HEK293 (cell line): ENCODE data around the gene PRKCG.

Source experiments
- GLIS1 ChIP-seq: fragments of 450-650 bp; formaldehyde crosslinking; IDR thresholded peaks from 2 replicates; pipeline ENCODE4 v1.5.1; 2016; ENCODE audit warnings: missing biosample characterization, missing genetic modification characterization
- HOXA7 ChIP-seq: sonication (generic); formaldehyde crosslinking; IDR thresholded peaks from 2 replicates; pipeline ENCODE4 v1.8.1; 2022; ENCODE audit warnings: missing genetic modification reagents, borderline replicate concordance
- OVOL3 ChIP-seq: fragments of 450-650 bp; formaldehyde crosslinking; IDR thresholded peaks from 2 replicates; pipeline ENCODE4 v1.5.1; 2016; ENCODE audit warnings: missing biosample characterization, missing genetic modification characterization
- REPIN1 ChIP-seq: fragments of 450-650 bp; formaldehyde crosslinking; IDR thresholded peaks from 2 replicates; pipeline ENCODE4 v1.5.1; 2017; ENCODE audit warnings: missing biosample characterization, missing genetic modification characterization, low read depth
- SP3 ChIP-seq: fragments of 450-650 bp; formaldehyde crosslinking; IDR thresholded peaks from 2 replicates; pipeline ENCODE4 v1.5.1; 2016; ENCODE audit warnings: missing biosample characterization, missing genetic modification characterization
- ZFP37 ChIP-seq: fragments of 450-650 bp; formaldehyde crosslinking; IDR thresholded peaks from 2 replicates; pipeline ENCODE4 v1.5.1; 2016; ENCODE audit warnings: missing biosample characterization, missing genetic modification characterization
- ZNF140 ChIP-seq: fragments of 450-650 bp; formaldehyde crosslinking; IDR thresholded peaks from 2 replicates; pipeline ENCODE4 v1.5.1; 2016; ENCODE audit warnings: missing biosample characterization, missing genetic modification characterization
- ZNF169 ChIP-seq: fragments of 450-650 bp; formaldehyde crosslinking; IDR thresholded peaks from 2 replicates; pipeline ENCODE4 v1.5.1; 2016; ENCODE audit warnings: missing biosample characterization, missing genetic modification characterization
- ZNF223 ChIP-seq: fragments of 450-650 bp; formaldehyde crosslinking; IDR thresholded peaks from 2 replicates; pipeline ENCODE4 v1.5.1; 2016; ENCODE audit warnings: missing biosample characterization, missing genetic modification characterization
- ZNF335 ChIP-seq: fragments of 450-650 bp; formaldehyde crosslinking; conservative IDR thresholded peaks from 2 replicates; pipeline ENCODE4 v1.5.1; 2016; ENCODE audit warnings: missing biosample characterization, missing genetic modification characterization
- ZNF391 ChIP-seq: fragments of 450-650 bp; formaldehyde crosslinking; IDR thresholded peaks from 2 replicates; pipeline ENCODE4 v1.5.1; 2016; ENCODE audit warnings: low read depth, missing biosample characterization, missing genetic modification characterization, borderline replicate concordance
- ZNF48 ChIP-seq: fragments of 450-650 bp; formaldehyde crosslinking; IDR thresholded peaks from 2 replicates; pipeline ENCODE4 v1.5.1; 2016; ENCODE audit warnings: missing biosample characterization, missing genetic modification characterization
- ZNF596 ChIP-seq: fragments of 450-650 bp; IDR thresholded peaks from 2 replicates; pipeline ENCODE4 v1.5.0; 2018; ENCODE audit warnings: missing biosample characterization, mild to moderate bottlenecking, missing genetic modification characterization, moderate library complexity
- ZNF600 ChIP-seq: fragments of 450-650 bp; formaldehyde crosslinking; IDR thresholded peaks from 2 replicates; pipeline ENCODE4 v1.5.1; 2016; ENCODE audit warnings: missing biosample characterization, missing genetic modification characterization
- ZNF664 ChIP-seq: fragments of 450-650 bp; formaldehyde crosslinking; IDR thresholded peaks from 2 replicates; pipeline ENCODE4 v1.5.1; 2016; ENCODE audit warnings: missing biosample characterization, missing genetic modification characterization
- ZNF701 ChIP-seq: fragments of 450-650 bp; formaldehyde crosslinking; IDR thresholded peaks from 2 replicates; pipeline ENCODE4 v1.5.1; 2016; ENCODE audit warnings: missing biosample characterization, missing genetic modification characterization
- ZNF792 ChIP-seq: fragments of 450-650 bp; formaldehyde crosslinking; IDR thresholded peaks from 2 replicates; pipeline ENCODE4 v1.5.1; 2016; ENCODE audit warnings: missing biosample characterization, missing genetic modification characterization
- TF ChIP-seq, protein P1 (sequence below): fragments of 450-650 bp; formaldehyde crosslinking; IDR thresholded peaks from 2 replicates; pipeline ENCODE4 v1.5.1; 2016; ENCODE audit warnings: missing biosample characterization, missing genetic modification characterization
- TF ChIP-seq, protein P2 (sequence below): fragments of 450-650 bp; IDR thresholded peaks from 2 replicates; pipeline ENCODE4 v1.5.1; 2018; ENCODE audit warnings: missing biosample characterization, mild to moderate bottlenecking, missing genetic modification characterization
- TF ChIP-seq, protein P3 (sequence below): fragments of 450-650 bp; formaldehyde crosslinking; IDR thresholded peaks from 2 replicates; pipeline ENCODE4 v1.5.1; 2017; ENCODE audit warnings: missing biosample characterization, missing genetic modification characterization
- TF ChIP-seq, protein P4 (sequence below): fragments of 450-650 bp; formaldehyde crosslinking; IDR thresholded peaks from 2 replicates; pipeline ENCODE4 v1.5.1; 2016; ENCODE audit warnings: missing biosample characterization, missing genetic modification characterization
- TF ChIP-seq, protein P5 (sequence below): fragments of 450-650 bp; formaldehyde crosslinking; IDR thresholded peaks from 2 replicates; pipeline ENCODE4 v1.5.1; 2016; ENCODE audit warnings: missing biosample characterization, missing genetic modification characterization
- TF ChIP-seq, protein P6 (sequence below): fragments of 450-650 bp; formaldehyde crosslinking; IDR thresholded peaks from 2 replicates; pipeline ENCODE4 v1.5.1; 2016; ENCODE audit warnings: missing biosample characterization, missing genetic modification characterization
- TF ChIP-seq, protein P7 (sequence below): fragments of 450-650 bp; formaldehyde crosslinking; IDR thresholded peaks from 2 replicates; pipeline ENCODE4 v1.5.1; 2016; ENCODE audit warnings: missing biosample characterization, missing genetic modification characterization
- TF ChIP-seq, protein P8 (sequence below): fragments of 450-650 bp; IDR thresholded peaks from 2 replicates; pipeline ENCODE4 v1.5.1; 2018; ENCODE audit warnings: missing biosample characterization, missing genetic modification characterization

The PRKCG gene

DNA sequence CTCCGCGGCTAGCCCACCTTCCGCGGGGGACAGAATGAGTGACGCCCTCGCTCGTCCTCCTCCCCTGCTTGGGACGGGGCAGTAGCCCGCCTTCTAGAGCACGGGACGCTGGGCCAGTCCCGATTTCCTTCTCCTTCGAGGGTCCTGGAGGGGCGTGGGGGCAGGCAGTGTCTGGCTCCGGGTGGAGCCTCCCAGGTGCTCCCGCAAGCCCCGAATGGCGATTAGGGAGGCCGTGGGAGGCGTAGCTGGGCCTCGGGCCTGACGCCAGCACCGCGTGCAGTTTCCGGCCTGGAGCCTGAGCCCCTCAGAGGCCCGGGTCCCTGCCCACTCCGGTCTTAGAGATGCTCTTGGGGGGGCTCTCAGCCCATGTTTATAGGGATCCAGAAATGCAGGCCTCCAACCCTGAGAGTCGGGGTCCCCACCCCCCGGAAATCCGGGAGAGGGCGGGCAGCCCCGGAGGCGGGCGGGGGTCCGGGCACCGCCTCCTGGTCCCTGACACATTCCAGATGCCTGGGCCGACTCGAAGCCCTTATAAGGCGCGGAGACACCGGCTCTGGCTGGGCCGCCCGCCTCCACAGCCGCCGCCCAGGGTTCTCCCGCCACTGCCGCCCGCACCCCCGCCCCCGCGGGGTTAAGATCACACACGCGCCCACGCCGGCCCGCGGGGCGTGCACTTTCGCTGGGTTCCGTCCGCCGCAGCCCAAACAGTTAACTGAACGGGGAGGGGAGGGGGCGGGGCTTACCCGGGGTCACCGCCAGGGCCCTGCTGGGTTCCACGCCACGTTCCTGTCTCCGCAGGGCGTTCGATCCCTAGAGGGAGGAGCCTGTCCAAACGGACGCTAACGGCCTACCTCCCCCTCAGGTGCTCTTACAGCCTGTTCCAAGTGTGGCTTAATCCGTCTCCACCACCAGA, 12.8 kb upstream of the PRKCG start (continued):
- TF ChIP-seq, protein P1, sequence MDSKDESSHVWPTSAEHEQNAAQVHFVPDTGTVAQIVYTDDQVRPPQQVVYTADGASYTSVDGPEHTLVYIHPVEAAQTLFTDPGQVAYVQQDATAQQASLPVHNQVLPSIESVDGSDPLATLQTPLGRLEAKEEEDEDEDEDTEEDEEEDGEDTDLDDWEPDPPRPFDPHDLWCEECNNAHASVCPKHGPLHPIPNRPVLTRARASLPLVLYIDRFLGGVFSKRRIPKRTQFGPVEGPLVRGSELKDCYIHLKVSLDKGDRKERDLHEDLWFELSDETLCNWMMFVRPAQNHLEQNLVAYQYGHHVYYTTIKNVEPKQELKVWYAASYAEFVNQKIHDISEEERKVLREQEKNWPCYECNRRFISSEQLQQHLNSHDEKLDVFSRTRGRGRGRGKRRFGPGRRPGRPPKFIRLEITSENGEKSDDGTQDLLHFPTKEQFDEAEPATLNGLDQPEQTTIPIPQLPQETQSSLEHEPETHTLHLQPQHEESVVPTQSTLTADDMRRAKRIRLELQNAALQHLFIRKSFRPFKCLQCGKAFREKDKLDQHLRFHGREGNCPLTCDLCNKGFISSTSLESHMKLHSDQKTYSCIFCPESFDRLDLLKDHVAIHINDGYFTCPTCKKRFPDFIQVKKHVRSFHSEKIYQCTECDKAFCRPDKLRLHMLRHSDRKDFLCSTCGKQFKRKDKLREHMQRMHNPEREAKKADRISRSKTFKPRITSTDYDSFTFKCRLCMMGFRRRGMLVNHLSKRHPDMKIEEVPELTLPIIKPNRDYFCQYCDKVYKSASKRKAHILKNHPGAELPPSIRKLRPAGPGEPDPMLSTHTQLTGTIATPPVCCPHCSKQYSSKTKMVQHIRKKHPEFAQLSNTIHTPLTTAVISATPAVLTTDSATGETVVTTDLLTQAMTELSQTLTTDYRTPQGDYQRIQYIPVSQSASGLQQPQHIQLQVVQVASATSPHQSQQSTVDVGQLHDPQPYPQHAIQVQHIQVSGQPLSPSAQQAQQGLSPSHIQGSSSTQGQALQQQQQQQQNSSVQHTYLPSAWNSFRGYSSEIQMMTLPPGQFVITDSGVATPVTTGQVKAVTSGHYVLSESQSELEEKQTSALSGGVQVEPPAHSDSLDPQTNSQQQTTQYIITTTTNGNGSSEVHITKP (tag by site-specific recombination): peak; percentile 73
- TF ChIP-seq GLIS1 (tag by site-specific recombination): peak; percentile 87
- peak; percentile 96 for TF ChIP-seq ZNF335 (tag by site-specific recombination)
- TF ChIP-seq ZNF140: no peak
- TF ChIP-seq, protein P2, sequence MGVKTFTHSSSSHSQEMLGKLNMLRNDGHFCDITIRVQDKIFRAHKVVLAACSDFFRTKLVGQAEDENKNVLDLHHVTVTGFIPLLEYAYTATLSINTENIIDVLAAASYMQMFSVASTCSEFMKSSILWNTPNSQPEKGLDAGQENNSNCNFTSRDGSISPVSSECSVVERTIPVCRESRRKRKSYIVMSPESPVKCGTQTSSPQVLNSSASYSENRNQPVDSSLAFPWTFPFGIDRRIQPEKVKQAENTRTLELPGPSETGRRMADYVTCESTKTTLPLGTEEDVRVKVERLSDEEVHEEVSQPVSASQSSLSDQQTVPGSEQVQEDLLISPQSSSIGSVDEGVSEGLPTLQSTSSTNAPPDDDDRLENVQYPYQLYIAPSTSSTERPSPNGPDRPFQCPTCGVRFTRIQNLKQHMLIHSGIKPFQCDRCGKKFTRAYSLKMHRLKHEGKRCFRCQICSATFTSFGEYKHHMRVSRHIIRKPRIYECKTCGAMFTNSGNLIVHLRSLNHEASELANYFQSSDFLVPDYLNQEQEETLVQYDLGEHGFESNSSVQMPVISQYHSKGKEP: no peak
- TF ChIP-seq, protein P3, sequence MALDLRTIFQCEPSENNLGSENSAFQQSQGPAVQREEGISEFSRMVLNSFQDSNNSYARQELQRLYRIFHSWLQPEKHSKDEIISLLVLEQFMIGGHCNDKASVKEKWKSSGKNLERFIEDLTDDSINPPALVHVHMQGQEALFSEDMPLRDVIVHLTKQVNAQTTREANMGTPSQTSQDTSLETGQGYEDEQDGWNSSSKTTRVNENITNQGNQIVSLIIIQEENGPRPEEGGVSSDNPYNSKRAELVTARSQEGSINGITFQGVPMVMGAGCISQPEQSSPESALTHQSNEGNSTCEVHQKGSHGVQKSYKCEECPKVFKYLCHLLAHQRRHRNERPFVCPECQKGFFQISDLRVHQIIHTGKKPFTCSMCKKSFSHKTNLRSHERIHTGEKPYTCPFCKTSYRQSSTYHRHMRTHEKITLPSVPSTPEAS (tag by site-specific recombination): no peak
- TF ChIP-seq ZNF169 (tag by site-specific recombination): no peak
- TF ChIP-seq ZFP37: no peak
- no peak for TF ChIP-seq ZNF600 (tag by site-specific recombination)
- peak; percentile 75; the same call in 1 of the 2 replicates for TF ChIP-seq ZNF701 (tag by site-specific recombination)
- no peak for TF ChIP-seq ZNF391 (tag by site-specific recombination)
- peak; percentile 92 for TF ChIP-seq SP3 (tag by site-specific recombination)
- TF ChIP-seq, protein P4, sequence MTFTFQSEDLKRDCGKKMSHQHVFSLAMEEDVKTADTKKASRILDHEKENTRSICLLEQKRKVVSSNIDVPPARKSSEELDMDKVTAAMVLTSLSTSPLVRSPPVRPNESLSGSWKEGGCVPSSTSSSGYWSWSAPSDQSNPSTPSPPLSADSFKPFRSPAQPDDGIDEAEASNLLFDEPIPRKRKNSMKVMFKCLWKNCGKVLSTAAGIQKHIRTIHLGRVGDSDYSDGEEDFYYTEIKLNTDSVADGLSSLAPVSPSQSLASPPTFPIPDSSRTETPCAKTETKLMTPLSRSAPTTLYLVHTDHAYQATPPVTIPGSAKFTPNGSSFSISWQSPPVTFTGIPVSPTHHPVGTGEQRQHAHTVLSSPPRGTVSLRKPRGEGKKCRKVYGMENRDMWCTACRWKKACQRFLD (tag by site-specific recombination): no peak
- TF ChIP-seq ZNF664 (tag by site-specific recombination): no peak
- TF ChIP-seq ZNF596 (tag by site-specific recombination): no peak
- TF ChIP-seq HOXA7 (CRISPR knock-in tag): no peak
- TF ChIP-seq, protein P5, sequence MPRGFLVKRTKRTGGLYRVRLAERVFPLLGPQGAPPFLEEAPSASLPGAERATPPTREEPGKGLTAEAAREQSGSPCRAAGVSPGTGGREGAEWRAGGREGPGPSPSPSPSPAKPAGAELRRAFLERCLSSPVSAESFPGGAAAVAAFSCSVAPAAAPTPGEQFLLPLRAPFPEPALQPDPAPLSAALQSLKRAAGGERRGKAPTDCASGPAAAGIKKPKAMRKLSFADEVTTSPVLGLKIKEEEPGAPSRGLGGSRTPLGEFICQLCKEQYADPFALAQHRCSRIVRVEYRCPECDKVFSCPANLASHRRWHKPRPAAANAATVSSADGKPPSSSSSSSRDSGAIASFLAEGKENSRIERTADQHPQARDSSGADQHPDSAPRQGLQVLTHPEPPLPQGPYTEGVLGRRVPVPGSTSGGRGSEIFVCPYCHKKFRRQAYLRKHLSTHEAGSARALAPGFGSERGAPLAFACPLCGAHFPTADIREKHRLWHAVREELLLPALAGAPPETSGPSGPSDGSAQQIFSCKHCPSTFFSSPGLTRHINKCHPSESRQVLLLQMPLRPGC (tag by site-specific recombination): no peak
- TF ChIP-seq ZNF792: no peak
- TF ChIP-seq, protein P6, sequence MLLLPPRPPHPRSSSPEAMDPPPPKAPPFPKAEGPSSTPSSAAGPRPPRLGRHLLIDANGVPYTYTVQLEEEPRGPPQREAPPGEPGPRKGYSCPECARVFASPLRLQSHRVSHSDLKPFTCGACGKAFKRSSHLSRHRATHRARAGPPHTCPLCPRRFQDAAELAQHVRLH (tag by site-specific recombination): no peak
- no peak for TF ChIP-seq ZNF223 (tag by site-specific recombination)
- TF ChIP-seq REPIN1 (tag by site-specific recombination): no peak
- TF ChIP-seq, protein P7, sequence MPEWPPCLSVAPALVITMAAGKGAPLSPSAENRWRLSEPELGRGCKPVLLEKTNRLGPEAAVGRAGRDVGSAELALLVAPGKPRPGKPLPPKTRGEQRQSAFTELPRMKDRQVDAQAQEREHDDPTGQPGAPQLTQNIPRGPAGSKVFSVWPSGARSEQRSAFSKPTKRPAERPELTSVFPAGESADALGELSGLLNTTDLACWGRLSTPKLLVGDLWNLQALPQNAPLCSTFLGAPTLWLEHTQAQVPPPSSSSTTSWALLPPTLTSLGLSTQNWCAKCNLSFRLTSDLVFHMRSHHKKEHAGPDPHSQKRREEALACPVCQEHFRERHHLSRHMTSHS (tag by site-specific recombination): no peak
- TF ChIP-seq, protein P8, sequence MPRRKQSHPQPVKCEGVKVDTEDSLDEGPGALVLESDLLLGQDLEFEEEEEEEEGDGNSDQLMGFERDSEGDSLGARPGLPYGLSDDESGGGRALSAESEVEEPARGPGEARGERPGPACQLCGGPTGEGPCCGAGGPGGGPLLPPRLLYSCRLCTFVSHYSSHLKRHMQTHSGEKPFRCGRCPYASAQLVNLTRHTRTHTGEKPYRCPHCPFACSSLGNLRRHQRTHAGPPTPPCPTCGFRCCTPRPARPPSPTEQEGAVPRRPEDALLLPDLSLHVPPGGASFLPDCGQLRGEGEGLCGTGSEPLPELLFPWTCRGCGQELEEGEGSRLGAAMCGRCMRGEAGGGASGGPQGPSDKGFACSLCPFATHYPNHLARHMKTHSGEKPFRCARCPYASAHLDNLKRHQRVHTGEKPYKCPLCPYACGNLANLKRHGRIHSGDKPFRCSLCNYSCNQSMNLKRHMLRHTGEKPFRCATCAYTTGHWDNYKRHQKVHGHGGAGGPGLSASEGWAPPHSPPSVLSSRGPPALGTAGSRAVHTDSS: no peak
- TF ChIP-seq ZNF48: no peak
- no peak for TF ChIP-seq OVOL3 (tag by site-specific recombination)
